CD4-positive, CD25-positive, alpha-beta regulatory T cell (primary cell): Measurements from ENCODE around the gene DIP2A. TPM values are rescaled to one million over a fixed set of nuclear protein-coding genes. Genes with fewer than 3 reads are reported as not detected.

Experiments used
- ATAC-seq, 2 donors: fragments of 150-1000 bp; cut with Tn5 transposase; one replicate each; pipeline ENCODE4 v1.10.0; 2021; ENCODE audit warnings: low read depth in 2 of 2, moderate number of reproducible peaks in 2 of 2, moderate library complexity in 1 of 2
- DNase-seq, 3 donors: peaks; one replicate each; pipeline versions ENCODE4 v3.0.0 to v3.0.0-alpha.2; 2012 to 2022; ENCODE audit warnings: mixed read lengths in 1 of 3
- H3K27ac ChIP-seq: one replicate; pipeline ENCODE4 v1.7.0; 2013; ENCODE audit warnings: mild to moderate bottlenecking, low read length; ENCODE audit not compliant: insufficient read depth, poor library complexity, severe bottlenecking
- H3K27me3 ChIP-seq: one replicate; pipeline ENCODE4 v1.7.0; 2013; ENCODE audit warnings: low read length; ENCODE audit not compliant: control insufficient read depth, insufficient read depth
- H3K36me3 ChIP-seq: one replicate; pipeline ENCODE4 v1.7.0; 2013; ENCODE audit warnings: mild to moderate bottlenecking, low read length, moderate library complexity; ENCODE audit not compliant: control insufficient read depth, insufficient read depth
- H3K4me1 ChIP-seq: 2 replicates; pipeline ENCODE4 v1.7.0; 2013; ENCODE audit warnings: mild to moderate bottlenecking, low read length; ENCODE audit not compliant: insufficient read depth, control insufficient read depth, poor library complexity, severe bottlenecking
- H3K4me3 ChIP-seq: one replicate; pipeline ENCODE4 v1.7.0; 2013; ENCODE audit warnings: low read depth, mild to moderate bottlenecking, low read length, moderate library complexity
- H3K9me3 ChIP-seq, 2 experiments: 1 replicate in 1 of 2; 2 replicates in 1 of 2; pipeline ENCODE4 v1.7.0; 2013; ENCODE audit warnings: low read length in 2 of 2, mild to moderate bottlenecking in 1 of 2, moderate library complexity in 1 of 2; ENCODE audit not compliant: control insufficient read depth in 2 of 2
- H3K27ac Mint-ChIP-seq, 3 donors: one replicate each; pipeline ENCODE4 v1.8.0; 2020 to 2022; ENCODE audit warnings: mild to moderate bottlenecking in 3 of 3, mixed read lengths in 3 of 3, moderate library complexity in 2 of 3
- H3K27me3 Mint-ChIP-seq: one replicate; pipeline ENCODE4 v1.8.0; 2022; ENCODE audit warnings: mild to moderate bottlenecking, mixed read lengths
- H3K36me3 Mint-ChIP-seq: one replicate; pipeline ENCODE4 v1.8.0; 2020; ENCODE audit warnings: mixed read lengths
- H3K4me1 Mint-ChIP-seq, 4 donors: one replicate each; pipeline ENCODE4 v1.8.0; 2020 to 2022; ENCODE audit warnings: mixed read lengths in 4 of 4, mild to moderate bottlenecking in 1 of 4
- H3K4me3 Mint-ChIP-seq, 4 donors: one replicate each; pipeline ENCODE4 v1.8.0; 2020 to 2022; ENCODE audit warnings: mild to moderate bottlenecking in 4 of 4, mixed read lengths in 4 of 4, moderate library complexity in 3 of 4
- H3K9me3 Mint-ChIP-seq, 7 donors: one replicate each; pipeline ENCODE4 v1.8.0; 2020 to 2022; ENCODE audit warnings: mixed read lengths in 7 of 7, mild to moderate bottlenecking in 3 of 7, moderate library complexity in 2 of 7
- polyA plus RNA-seq, 4 donors: library from polyadenylated mRNA; unstranded; fragments of 300-500 nt; fragmentation: Illumina TruSeq; gene quantifications; one replicate each; pipeline ENCODE4 v1.2.3, GENCODE V29; 2021
- total RNA-seq: library from RNA; stranded (reverse); gene quantifications from one replicate; pipeline ENCODE4 v1.2.3, GENCODE V29; 2022

DIP2A gene
- total and polyA plus RNA-seq, 5 donors from 2014 or later, result 12.6 to 125 (median 17.0) TPM

- ATAC-seq (no peak), DNase-seq (no peak)
- Histone ChIP-seq H3K4me3 (no peak overlapping the region), H3K9me3 (peaks cover 21 to 33% of the 10 kb centered on the region in 2 experiments), H3K27me3 (no peaks in the 10 kb centered on the region), H3K4me1 (no peaks in the 10 kb centered on the region), H3K27ac (no peak overlapping the region), H3K36me3 (peaks cover 4% of the 10 kb centered on the region)
- peaks cover 8 to 65% (median 32%) of the 10 kb centered on the region in 7 donors for H3K9me3 Mint-ChIP-seq
- H3K36me3 Mint-ChIP-seq, result peaks cover 24% of the 10 kb centered on the region
- H3K27ac Mint-ChIP-seq, result no peak overlapping the region
- H3K4me3 Mint-ChIP-seq, result no peak overlapping the region
- peaks cover 18% of the 10 kb centered on the region for H3K27me3 Mint-ChIP-seq
- H3K4me1 Mint-ChIP-seq, result peaks cover 0 to 3% (median 0%) of the 10 kb centered on the region in 4 donors
Observed at GRCh38 chr21:46585191-46585953, 126.7 kb downstream of the DIP2A start.

GRCh38 chr21:46594276-46594675, 135.6 kb downstream of the DIP2A start:
- Mint-ChIP-seq H3K36me3 (peaks cover 3% of the 10 kb centered on the region), H3K4me1 (no peaks in the 10 kb centered on the region), H3K9me3 (peaks cover 6 to 47% (median 23%) of the 10 kb centered on the region in 7 donors), H3K27ac (no peak overlapping the region), H3K27me3 (no peaks in the 10 kb centered on the region), H3K4me3 (no peak overlapping the region)
- H3K4me3 ChIP-seq, result no peak overlapping the region
- ATAC-seq (no peak), DNase-seq (no peak)
- no peaks in the 10 kb centered on the region for H3K4me1 ChIP-seq
- H3K27ac ChIP-seq, result no peak overlapping the region
- H3K27me3 ChIP-seq, result no peaks in the 10 kb centered on the region
- no peaks in the 10 kb centered on the region for H3K36me3 ChIP-seq
- peaks cover 5 to 17% of the 10 kb centered on the region in 2 experiments for H3K9me3 ChIP-seq

GRCh38 chr21:46596201-46596600, 137.5 kb downstream of the DIP2A start:
- Mint-ChIP-seq H3K4me3 (no peak overlapping the region), H3K27ac (no peak overlapping the region)
- ATAC-seq, result no peak

GRCh38 chr21:46597031-46597430, 138.3 kb downstream of the DIP2A start:
- Mint-ChIP-seq H3K9me3 (peaks cover 0 to 22% (median 5%) of the 10 kb centered on the region in 7 donors), H3K4me1 (peaks cover 0 to 8% (median 0%) of the 10 kb centered on the region in 4 donors), H3K27ac (peak overlapping the region in 1 of 3 donors; percentile 38), H3K27me3 (no peaks in the 10 kb centered on the region), H3K36me3 (no peaks in the 10 kb centered on the region), H3K4me3 (no peak overlapping the region)
- Histone ChIP-seq H3K27me3 (no peaks in the 10 kb centered on the region), H3K4me1 (no peaks in the 10 kb centered on the region), H3K4me3 (no peak overlapping the region), H3K9me3 (peaks cover 0 to 14% of the 10 kb centered on the region in 2 experiments), H3K36me3 (no peaks in the 10 kb centered on the region), H3K27ac (no peak overlapping the region)
- no peak for DNase-seq
- no peak for ATAC-seq

More at GRCh38 chr21:46596201-46596600, 137.5 kb downstream of the DIP2A start:
- no peak overlapping the region for H3K27ac ChIP-seq
- H3K4me1 ChIP-seq, result no peaks in the 10 kb centered on the region
- H3K4me1 Mint-ChIP-seq, result peaks cover 0 to 8% (median 0%) of the 10 kb centered on the region in 4 donors
- no peaks in the 10 kb centered on the region for H3K36me3 Mint-ChIP-seq
- H3K27me3 Mint-ChIP-seq, result no peaks in the 10 kb centered on the region
- DNase-seq, result no peak
- H3K36me3 ChIP-seq, result no peaks in the 10 kb centered on the region
- no peaks in the 10 kb centered on the region for H3K27me3 ChIP-seq
- peaks cover 2 to 14% of the 10 kb centered on the region in 2 experiments for H3K9me3 ChIP-seq
- peaks cover 0 to 30% (median 9%) of the 10 kb centered on the region in 7 donors for H3K9me3 Mint-ChIP-seq
- H3K4me3 ChIP-seq, result no peak overlapping the region

- no peak overlapping the region for H3K27ac ChIP-seq
- no peaks in the 10 kb centered on the region for H3K4me1 ChIP-seq
- peaks cover 0 to 14% of the 10 kb centered on the region in 2 experiments for H3K9me3 ChIP-seq
- no peak overlapping the region for H3K4me3 ChIP-seq
- H3K36me3 ChIP-seq, result no peaks in the 10 kb centered on the region
- Mint-ChIP-seq H3K27me3 (no peaks in the 10 kb centered on the region), H3K9me3 (peaks cover 0 to 16% (median 4%) of the 10 kb centered on the region in 7 donors), H3K36me3 (no peaks in the 10 kb centered on the region), H3K27ac (no peak overlapping the region), H3K4me1 (peaks cover 0 to 8% (median 0%) of the 10 kb centered on the region in 4 donors), H3K4me3 (no peak overlapping the region)
- no peaks in the 10 kb centered on the region for H3K27me3 ChIP-seq
- no peak for ATAC-seq
- DNase-seq, result no peak
Observed at GRCh38 chr21:46597896-46598343, 139.2 kb downstream of the DIP2A start.

- Mint-ChIP-seq H3K27me3 (no peaks in the 10 kb centered on the region), H3K27ac (peak overlapping the region in 1 of 3 donors; percentile 49), H3K36me3 (no peaks in the 10 kb centered on the region), H3K4me1 (peaks cover 0 to 8% (median 0%) of the 10 kb centered on the region in 4 donors), H3K4me3 (no peak overlapping the region), H3K9me3 (peaks cover 0 to 9% (median 0%) of the 10 kb centered on the region in 7 donors)
- H3K4me3 ChIP-seq, result no peak overlapping the region
- H3K27me3 ChIP-seq, result no peaks in the 10 kb centered on the region
- ATAC-seq (no peak), DNase-seq (peak in 1 of 3 donors; percentile 16)
- no peaks in the 10 kb centered on the region for H3K4me1 ChIP-seq
- H3K27ac ChIP-seq, result no peak overlapping the region
- peaks cover 0 to 9% of the 10 kb centered on the region in 2 experiments for H3K9me3 ChIP-seq
- no peaks in the 10 kb centered on the region for H3K36me3 ChIP-seq
Observed at GRCh38 chr21:46598581-46599572, 140.2 kb downstream of the DIP2A start.

- Histone ChIP-seq H3K27ac (no peak overlapping the region), H3K36me3 (no peaks in the 10 kb centered on the region), H3K9me3 (no peaks in the 10 kb centered on the region), H3K4me1 (peaks cover 5% of the 10 kb centered on the region), H3K27me3 (no peaks in the 10 kb centered on the region), H3K4me3 (no peak overlapping the region)
- Mint-ChIP-seq H3K27me3 (no peaks in the 10 kb centered on the region), H3K36me3 (no peaks in the 10 kb centered on the region), H3K9me3 (peaks cover 0 to 2% (median 0%) of the 10 kb centered on the region in 7 donors), H3K27ac (peak overlapping the region in 1 of 3 donors; percentile 49), H3K4me3 (no peak overlapping the region), H3K4me1 (peaks cover 0 to 13% (median 6%) of the 10 kb centered on the region in 4 donors)
- ATAC-seq (no peak), DNase-seq (no peak)
Observed at GRCh38 chr21:46600305-46600704, 141.6 kb downstream of the DIP2A start.
